HUDEP-2 (cell line): ENCODE results near the gene PITPNC1.
"Not testable (repeated sequence)": the region's sequence is repeated elsewhere in the genome, so short reads cannot be mapped to it uniquely, and the experiment has no call there.

ENCODE experiments used
- DNase-seq, 76 experiments: peaks; one replicate each; lab custom pipeline; 2025; ENCODE audit not compliant: unreplicated experiment in 76 of 76; lab: John Stamatoyannopoulos, UW

PITPNC1 gene

DNA sequence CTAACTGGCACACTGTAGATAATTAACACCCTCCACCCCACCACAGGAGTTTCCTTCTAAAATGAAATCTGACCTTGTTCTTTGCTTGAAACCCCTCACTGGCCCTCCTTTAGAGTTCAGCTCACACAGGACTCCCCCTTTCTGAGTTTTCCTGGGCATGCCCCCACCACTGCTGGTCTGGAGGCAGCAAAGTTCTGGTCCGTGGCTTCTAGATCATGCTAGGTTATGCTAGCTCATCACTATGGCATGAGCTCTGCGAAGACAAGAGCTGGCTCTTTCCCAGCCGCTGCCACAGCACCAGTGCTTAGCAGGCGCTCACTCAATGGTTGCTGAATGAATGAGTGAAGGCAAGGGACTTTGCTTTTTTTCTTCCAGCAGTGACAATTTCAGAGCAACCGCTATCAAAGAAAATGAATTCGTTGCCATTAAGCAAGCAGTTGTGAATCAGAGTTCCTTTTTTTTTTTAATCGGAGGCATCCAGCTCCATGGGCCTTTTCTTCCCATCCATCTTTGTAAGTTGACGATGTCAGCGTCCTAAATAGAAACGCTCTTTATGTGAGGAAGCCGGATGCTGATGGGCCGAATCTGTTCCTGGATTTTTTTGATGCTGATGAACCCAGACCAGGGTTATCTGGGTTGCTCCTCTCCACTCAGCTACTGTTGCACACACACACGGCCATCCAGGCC, 259.9 kb downstream of the PITPNC1 start:
- DNase-seq: no peak

DNA sequence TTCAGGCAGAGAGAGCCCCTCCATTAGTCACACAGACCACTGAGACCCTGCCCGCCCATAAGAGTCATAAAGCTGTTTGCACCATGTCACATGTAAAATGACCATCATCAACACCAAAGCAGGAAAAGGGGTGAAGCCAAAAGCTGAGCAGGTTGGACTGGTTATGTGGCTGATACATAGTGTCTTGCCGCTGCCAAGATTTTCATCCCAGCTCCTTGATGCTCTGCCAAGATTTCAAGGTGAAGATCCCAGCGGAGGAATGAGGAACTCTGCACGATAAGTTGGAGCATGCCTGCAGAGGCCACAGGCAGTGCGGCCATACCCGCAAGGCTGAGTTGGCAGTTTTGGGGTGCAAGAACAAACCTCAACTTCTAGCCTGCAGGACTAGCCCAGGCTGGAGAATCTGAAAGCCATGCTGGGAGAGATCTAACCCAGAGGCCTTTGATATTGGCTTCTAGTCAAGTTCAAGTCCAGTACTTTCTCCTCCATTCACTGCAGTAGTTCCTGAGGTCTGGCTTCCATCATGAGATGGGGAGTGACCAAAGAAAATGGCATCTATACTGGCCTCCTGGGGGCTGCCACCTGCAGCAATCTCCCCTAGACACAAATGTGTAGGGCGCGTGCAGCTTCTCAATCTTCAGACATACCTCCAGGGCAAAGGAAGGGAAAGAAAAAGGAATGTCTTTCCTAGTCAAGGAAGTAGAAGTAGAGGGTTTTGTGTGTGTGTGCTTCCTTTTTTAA, 261.0 kb downstream of the PITPNC1 start:
- DNase-seq: no peak

DNA sequence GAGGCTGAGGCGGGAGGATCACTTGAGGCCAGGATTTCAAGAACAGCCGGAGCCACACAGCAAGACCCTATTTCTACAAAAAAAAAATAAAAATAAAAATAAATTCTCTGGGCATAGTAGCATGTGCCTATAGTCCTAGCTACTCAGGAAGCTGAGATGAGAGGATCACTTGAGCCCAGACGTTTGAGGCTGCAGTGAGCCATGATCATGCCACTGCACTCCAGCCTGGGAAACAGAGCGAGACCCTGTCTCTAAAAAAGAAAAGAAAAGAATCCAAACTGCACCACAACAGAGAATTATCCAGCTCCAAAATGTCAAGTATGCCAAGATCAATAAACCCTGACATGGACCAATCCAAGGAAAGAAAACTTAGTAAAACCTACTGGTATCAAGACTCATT, 261.8 kb downstream of the PITPNC1 start:
- no peak for DNase-seq

DNA sequence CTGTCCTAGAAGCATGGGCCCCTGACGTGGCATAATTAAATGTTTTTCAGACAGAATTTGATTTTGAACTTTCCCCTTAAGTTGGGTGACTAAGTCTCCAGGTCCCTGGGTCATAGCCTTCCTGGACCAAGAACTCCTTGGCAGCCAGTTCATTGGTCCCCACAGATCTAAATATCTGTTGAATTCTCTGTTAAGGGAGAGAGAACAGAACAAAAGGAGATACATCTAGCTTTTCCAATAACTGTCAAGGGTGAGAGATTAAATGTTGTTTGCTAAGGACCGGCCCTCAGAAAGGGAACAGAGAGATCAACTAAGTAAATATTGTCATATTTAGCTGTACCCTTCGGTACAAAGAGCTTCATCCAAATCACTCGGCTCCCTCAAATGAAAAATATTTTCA, 262.5 kb downstream of the PITPNC1 start:
- no peak for DNase-seq

DNA sequence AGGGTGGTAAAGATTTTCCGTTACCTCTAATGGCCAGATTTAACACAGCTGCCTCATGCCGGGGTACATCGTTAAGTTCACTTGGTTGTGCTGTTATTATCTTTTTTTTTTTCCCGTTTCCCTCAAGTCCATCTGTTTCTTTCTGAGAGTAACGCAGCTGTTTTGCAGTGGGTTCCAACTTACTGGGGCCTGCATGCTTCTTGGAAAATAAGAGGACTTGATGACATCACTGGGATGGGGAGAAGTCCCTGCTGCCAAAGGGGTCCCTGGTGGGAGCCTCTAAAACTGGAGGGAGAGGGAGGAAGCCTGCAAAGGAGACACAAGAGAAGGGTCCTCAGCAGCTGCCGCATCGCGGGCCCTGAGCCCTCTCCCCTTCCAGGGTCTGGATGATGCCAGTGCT, 262.9 kb downstream of the PITPNC1 start:
- DNase-seq: no peak

DNA sequence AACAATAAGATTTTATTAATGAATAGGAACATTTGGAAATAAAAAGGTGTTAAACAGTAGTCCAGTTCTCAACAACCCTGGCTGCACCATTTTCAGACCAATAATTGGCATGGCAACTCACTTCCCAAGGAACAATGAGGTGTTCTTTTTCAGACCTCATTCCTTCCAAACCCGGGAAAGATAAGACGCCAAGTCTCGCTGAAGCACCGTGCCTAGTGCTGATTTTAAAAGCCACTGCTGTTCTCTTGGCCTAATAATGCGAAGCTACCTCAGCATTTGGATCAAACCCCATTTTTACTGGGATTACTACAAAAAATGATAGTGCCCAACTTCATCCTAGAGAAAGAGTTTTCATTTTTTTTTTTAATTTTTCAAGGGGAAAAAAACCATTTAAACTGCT, 265.4 kb downstream of the PITPNC1 start:
- DNase-seq: no peak

DNA sequence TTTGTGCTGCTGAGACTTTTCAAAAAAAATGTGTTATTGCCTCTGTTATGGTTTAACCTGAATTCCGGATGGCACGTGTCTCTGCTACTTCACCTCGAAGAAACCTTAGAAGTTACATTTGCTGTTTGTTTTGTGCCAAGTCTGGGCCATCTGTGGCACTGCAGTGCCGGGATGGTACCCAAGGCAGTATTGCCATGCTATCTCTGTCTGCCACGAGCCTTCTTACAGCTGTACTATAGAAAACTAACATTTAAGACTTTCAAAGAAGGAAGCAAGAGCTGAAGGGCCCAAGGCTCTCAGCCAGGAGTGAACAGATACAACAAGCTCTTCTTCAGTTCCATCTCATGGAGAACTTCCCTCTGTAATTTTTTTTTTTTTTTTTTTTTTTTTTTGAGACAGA, 267.0 kb downstream of the PITPNC1 start:
- DNase-seq: no peak

DNA sequence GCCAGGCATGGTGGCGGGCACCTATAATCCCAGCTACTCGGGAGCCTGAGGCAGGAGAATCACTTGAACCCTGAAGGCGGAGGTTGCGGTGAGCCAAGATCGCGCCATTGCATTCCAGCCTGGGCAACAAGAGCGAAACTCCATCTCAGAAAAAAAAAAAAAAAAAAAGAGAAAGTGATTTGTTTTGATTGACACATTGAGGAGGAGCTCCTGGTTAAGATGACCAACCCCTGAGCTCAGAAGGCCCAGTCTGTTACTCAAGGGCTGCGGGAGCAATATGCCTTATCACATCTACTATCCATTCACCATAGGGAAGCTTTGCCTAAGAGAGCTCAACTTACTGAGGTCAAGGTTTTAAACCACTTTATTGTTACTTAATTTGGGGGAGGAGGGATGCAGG, 268.1 kb downstream of the PITPNC1 start:
- DNase-seq: not testable (repeated sequence)

DNA sequence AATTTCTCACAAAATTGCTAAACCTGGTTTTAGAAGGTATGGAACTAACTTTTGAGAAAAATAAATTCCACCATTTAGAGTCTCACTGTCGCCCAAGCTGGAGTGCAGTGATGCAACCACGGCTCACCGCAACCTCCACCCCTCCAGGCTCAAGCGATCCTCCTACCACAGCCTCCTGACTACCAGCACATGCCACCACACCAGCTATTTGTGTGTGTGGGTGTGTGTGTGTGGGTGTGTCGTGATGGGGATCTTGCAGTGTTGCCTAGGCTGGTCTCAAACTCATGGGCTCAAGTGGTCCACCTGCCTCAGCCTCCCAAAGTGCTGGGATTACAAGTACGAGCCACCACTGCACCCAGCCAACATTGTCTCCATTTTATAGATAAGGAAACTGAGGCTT, 269.4 kb downstream of the PITPNC1 start:
- DNase-seq: no peak

DNA sequence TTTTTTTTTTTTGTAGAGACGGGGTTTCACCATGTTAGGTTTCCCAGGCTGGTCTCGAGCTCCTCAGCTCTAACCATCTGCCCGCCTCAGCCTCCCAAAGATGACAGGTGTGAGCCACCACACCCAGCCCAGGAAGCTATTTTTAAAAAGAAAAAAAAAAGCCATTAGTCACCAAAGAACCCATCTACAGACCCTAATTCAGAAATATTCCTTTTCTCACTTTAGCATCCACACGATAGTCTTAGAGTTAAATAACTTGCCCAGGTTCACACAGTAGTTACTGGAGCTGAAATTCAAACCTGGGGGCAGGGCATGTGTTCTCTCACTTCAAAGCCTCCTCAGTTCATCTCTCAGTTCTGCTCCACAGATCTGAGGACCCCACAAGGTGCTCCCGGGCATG, 270.4 kb downstream of the PITPNC1 start:
- no peak for DNase-seq

DNA sequence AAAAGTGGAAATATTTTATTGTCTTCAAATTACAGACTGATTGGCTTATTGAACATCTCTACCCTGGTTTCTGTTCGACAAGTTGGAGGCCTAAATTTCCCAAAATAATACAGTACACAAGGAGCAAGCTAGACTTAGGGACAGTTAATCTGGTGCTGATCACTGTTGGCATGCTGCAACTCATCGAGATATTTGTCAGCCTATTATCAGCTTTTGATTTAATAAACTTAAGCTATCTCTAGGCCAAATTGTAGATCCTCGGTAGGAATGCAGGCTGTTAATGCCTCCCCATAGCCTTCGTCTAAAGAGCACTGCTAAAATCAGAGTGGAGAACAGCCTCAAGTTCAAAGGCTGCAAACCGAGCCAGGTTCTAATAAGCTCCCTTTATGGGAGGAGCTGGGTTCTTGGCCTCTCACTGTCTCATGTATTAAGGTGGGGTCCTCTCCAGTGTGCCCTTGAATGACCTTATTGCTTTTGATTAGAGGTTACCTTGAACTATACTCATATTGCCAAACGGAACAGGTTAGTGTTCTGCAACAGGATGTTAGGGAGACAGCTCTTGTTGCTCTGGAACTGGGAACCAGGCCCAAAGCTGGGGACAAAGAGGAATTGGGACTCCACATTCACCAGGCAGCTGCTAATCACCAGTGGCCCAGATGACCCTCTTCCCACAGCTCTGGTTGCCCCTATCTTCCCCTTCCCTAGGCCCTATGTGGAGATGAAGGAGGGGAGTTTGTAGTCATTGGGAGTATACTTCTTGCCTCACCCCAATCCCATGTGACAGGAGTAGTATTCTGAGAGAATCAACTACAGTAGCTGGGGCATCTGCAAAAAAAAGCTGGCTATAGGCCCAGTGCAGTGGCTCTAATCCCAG, 271.2 kb downstream of the PITPNC1 start:
- no peak for DNase-seq

DNA sequence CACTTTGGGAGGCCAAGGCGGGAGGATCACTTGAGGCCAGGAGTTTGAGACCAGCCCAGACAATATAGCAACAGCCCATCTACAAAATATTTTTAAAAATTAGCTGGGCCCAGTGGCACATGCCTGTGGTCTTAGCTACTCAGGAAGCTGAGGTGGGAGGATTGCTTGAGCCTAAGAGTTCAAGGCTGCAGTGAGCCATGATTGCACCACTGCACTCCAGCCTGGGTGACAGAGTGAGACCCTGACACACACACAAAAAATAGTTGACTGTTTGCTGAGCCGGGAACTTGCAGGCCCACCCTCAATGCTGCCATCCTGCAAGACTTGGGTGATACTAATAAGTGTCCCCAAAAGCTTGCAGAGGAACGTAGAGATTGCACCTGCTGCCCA, 271.8 kb downstream of the PITPNC1 start:
- not testable (repeated sequence) for DNase-seq

DNA sequence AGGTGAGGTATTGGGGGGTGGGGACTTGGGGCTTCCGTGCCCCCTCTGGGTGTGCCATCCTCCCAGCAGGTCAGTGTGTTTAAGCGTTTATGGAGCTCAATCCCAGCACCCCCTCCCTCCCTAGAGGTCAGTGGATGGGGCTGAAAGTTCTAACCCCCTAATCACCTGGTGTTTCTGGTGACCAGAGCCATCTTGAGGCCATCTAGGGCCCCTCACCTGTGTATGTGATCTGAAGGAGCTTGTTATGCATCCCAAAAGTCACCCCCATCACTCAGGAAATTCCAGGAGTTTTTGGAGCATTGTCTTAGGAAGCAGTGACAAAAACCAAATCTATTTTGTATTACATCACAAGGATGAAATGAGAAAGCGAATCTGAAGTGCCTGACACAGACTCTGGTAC, 272.8 kb downstream of the PITPNC1 start:
- no peak for DNase-seq

DNA sequence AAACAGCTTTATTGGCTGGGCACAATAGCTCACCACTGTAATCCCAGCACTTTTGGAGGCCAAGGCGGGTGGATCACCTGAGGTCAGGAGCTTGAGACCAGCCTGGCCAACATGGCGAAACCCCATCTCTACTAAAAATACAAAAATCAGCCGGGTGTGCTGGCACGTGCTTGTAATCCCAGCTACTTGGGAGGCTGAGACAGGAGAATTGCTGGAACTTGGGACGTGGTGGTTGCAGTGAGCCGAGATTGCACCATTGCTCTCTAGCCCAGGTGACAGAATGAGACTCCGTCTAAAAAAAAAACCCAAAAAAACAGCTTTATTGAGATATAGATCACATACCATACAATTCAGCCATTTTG, 274.1 kb downstream of the PITPNC1 start:
- not testable (repeated sequence) for DNase-seq

DNA sequence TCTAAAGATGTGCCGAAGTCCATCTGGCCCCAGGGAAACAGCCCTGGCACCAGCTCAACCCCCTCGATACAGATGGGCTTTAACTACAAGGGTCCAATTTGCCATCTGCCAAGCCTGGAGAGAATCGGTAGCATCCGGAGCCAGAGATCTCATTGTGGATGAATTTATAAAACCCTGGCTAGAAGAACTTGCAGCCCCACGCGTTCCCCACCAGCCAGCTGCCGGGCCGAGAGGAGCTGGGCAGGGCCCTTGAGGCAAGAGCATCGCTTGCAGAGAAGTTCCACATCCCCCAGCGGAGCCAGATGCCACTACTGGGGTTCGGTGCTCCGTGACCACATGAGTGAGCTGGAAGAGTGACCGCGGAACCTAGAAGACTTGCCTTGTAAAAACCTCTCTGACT, 275.4 kb downstream of the PITPNC1 start:
- no peak for DNase-seq

DNA sequence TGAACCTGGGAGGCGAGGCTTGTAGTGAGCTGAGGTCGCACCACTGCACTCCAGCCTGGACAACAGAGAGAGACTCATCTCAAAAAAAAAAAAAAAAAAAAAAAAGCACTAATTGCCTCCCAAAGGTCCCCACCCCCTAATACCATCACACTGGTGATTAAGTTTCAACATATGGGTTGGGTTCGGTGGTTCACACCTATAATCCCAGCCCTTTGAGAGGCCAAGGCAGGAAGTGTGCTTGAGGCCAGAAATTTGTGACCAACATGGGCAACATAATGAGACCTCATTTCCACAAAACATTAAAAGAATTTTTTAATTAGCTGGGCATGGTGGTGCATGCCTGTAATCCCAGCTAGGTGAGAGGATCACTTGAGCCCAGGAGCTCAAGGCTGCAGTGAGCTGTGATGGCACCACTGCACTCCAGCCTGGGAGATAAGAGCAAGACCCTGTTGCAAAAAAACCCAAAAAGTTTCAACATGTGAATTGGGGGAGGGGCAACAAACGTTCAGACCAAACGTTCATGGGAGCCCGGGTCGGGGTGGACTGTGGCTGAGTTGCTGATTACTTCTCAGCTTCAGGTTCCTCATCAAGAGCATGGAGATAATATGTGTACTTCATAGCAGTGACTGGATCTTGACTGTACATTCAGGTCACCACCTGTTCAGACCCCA, 278.5 kb downstream of the PITPNC1 start:
- DNase-seq: no peak

DNA sequence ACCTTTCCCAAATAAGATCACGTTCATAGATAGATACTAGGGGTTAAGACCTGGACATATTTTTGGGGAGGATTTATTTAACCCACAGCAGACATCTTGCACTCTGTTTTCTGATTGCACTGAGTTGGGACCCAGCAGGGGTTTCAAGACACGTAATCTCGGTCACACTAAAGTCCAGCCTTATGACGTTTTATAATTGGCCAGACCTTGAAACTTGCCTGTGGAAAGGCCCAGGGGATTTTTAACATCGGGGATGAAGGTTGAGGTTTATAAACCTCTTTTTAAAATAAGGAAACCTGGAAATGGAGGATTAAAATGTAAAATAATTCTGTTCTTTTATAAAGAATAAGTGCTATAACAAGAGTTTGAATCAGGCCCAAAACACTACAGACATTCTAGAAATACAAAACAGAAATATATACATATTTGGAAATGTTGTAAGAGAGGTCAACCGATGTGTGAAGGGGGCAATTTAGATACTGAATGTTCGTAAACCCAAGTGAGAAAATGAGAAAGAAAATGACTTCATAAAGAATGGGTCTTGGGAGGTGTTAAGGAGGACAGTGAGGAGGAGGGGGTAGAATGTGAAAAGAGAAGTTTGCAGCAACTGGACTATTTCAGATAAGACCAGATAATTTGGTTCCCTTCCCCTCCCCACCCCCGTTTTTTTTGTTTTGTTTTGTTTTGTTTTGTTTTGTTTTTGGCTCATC, 279.6 kb downstream of the PITPNC1 start:
- no peak for DNase-seq

DNA sequence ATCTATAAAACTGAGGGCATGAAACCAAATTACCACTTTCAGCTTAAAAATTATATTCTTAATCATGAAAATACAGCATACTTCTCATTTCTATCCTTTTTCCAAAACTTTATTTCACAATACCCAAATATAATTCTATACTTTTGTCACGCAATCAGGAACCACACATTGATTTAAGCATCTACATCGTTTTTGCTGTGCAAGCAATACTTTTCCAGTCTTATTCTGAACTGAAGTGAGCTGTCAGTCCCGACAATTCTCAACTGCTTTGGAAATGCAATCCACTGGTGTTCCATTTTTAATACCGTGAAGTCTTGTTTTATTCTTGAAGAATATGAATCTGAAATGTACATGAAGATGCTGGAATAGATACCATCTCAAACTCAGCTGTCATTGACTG, 280.5 kb downstream of the PITPNC1 start:
- no peak for DNase-seq

DNA sequence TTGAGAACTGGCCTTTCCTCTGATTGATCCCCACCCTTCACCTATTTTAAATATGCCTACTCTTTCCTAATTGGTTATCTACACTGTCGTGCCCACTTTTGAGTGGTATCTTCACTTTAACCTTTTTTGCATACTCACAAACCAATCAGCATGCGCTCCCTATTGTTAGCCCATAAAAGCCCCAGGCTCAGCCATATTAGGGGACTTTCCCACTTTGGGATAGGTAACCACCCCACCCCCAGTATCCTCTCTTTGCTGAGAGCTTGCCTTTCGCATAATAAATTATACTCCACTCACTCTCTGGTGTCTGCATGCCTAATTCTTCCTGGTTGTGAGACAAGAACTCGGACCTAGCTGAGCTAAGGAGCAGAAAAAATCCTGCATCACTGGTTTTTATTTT, 281.2 kb downstream of the PITPNC1 start:
- no peak for DNase-seq

DNA sequence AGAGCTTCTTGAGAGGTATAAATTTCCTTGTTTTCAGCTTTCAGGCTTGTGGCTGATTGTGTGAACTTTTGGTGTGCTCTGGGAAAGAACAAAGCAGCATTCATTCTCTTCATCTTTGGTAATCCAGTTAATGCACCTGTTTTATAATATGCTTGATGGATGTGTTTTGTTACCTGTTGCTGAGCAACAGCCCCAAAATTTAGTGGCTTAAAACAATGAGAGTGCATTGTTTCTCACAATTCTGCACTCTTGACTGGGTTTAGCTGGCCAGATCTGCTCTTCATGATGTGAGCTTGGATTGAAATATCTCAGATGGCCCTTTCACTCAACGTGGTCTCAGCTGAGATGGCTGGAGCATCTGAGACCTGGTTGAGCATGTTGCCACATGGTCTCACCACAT, 281.9 kb downstream of the PITPNC1 start:
- no peak for DNase-seq

DNA sequence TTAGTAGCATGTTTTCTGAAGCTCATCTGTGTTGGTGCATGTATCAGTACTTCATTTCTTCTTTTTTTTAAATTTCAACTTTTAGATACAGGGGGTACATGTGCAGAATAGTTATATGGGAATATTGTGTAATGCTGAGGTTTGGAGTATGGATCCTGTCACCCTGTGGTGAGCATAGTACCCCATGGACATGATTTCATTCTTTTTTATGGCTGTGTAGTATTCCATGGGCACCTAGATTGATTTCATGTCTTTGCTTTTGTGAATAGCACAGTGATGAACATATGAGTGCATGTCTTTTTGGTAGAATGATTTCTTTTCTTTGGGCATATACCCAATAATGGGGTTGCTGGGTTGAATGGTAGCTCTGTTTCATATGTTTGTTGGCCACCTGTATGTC, 285.6 kb downstream of the PITPNC1 start:
- DNase-seq: no peak
